H1 (cell line): Measurements from ENCODE around the gene TNRC6B. TPM values are rescaled to one million over a fixed set of nuclear protein-coding genes. Genes with fewer than 3 reads are reported as not detected.
A peak's percentile ranks its signal among the peaks of the same experiment; 100 is the strongest.

Source experiments
- CTCF ChIA-PET: fragments of 300-600 bp; sonication (Branson Sonifier 250); formaldehyde crosslinking; loops from one replicate; lab custom pipeline; 2021; ENCODE audit not compliant: partially characterized antibody; lab: Charles Lee
- POLR2A ChIA-PET: fragments of 300-600 bp; sonication (Branson Sonifier 250); formaldehyde crosslinking; loops from one replicate; lab custom pipeline; 2021; ENCODE audit warnings: inconsistent platforms; ENCODE audit not compliant: partially characterized antibody; lab: Charles Lee
- DNase-seq, 2 experiments: peaks; one replicate each; pipeline versions ENCODE4 v3.0.0 to v3.0.0-alpha.2; 2010 to 2022; ENCODE audit warnings: low spot score in 2 of 2, low read depth in 1 of 2, mixed read lengths in 1 of 2
- FAIRE-seq: peaks from 2 replicates; lab custom pipeline; 2011; peaks lifted over from hg19 to GRCh38; lab: Jason Lieb, UNC
- H2AFZ ChIP-seq: 2 replicates; pipeline ENCODE4 v1.8.1; 2012; ENCODE audit warnings: low read length, inconsistent platforms
- H2AK5ac ChIP-seq: 2 replicates; pipeline ENCODE4 v1.6.1; 2013; ENCODE audit warnings: low read depth, low read length
- H2BK120ac ChIP-seq: replicated peaks from 2 replicates; pipeline ENCODE3; 2013; ENCODE audit warnings: low read depth, low read length, inconsistent platforms
- H2BK12ac ChIP-seq: 2 replicates; pipeline ENCODE4 v1.6.1; 2013; ENCODE audit warnings: low read depth, low read length
- H2BK15ac ChIP-seq: 2 replicates; pipeline ENCODE4 v1.6.1; 2013; ENCODE audit warnings: low read length
- H2BK20ac ChIP-seq: 2 replicates; pipeline ENCODE4 v1.6.1; 2013; ENCODE audit warnings: low read length
- H2BK5ac ChIP-seq: 2 replicates; pipeline ENCODE4 v1.6.1; 2013; ENCODE audit warnings: low read depth, low read length
- H3K14ac ChIP-seq: 2 replicates; pipeline ENCODE4 v1.6.1; 2013; ENCODE audit warnings: inconsistent platforms; ENCODE audit not compliant: insufficient read length
- H3K18ac ChIP-seq: 2 replicates; pipeline ENCODE4 v1.6.1; 2013; ENCODE audit warnings: low read length; ENCODE audit errors: extremely low read depth
- H3K23ac ChIP-seq: 2 replicates; pipeline ENCODE4 v1.6.1; 2013; ENCODE audit warnings: inconsistent platforms; ENCODE audit not compliant: insufficient read length
- H3K23me2 ChIP-seq: 2 replicates; pipeline ENCODE4 v1.6.1; 2013; ENCODE audit warnings: low read depth, low read length
- H3K27ac ChIP-seq: 2 replicates; pipeline ENCODE4 v1.6.1; 2011; ENCODE audit warnings: low read depth, low read length, inconsistent platforms
- H3K27me3 ChIP-seq, 4 experiments: replicated peaks in 1 of 4; 1 replicate in 1 of 4; 2 replicates in 3 of 4; pipeline versions ENCODE4 v1.6.1 to v1.8.1; 2011 to 2013; ENCODE audit warnings: low read length in 3 of 4, mild to moderate bottlenecking in 3 of 4, inconsistent platforms in 2 of 4, mixed read lengths in 2 of 4, moderate library complexity in 1 of 4; ENCODE audit not compliant: control insufficient read depth in 3 of 4, insufficient read depth in 3 of 4; ENCODE audit errors: extremely low read depth in 1 of 4
- H3K36me3 ChIP-seq, 4 experiments: 2 replicates each; pipeline versions ENCODE4 v1.6.1 to v1.8.1; 2011 to 2013; ENCODE audit warnings: mild to moderate bottlenecking in 4 of 4, low read length in 3 of 4, moderate library complexity in 2 of 4, control low read depth in 1 of 4, inconsistent platforms in 1 of 4; ENCODE audit not compliant: insufficient read depth in 4 of 4, control insufficient read depth in 2 of 4
- H3K4ac ChIP-seq: replicated peaks from 2 replicates; pipeline ENCODE3; 2013; ENCODE audit warnings: low read length, low read depth, mixed read lengths, inconsistent platforms; ENCODE audit not compliant: insufficient read length
- H3K4me1 ChIP-seq, 4 experiments: replicated peaks in 1 of 4; 1 replicate in 1 of 4; 2 replicates in 3 of 4; pipeline versions ENCODE4 v1.6.1 to v1.8.1; 2011 to 2013; ENCODE audit warnings: low read length in 3 of 4, inconsistent platforms in 2 of 4, mixed read lengths in 1 of 4; ENCODE audit not compliant: insufficient read depth in 4 of 4, control insufficient read depth in 3 of 4
- H3K4me2 ChIP-seq, 2 experiments: 2 replicates each; pipeline versions ENCODE4 v1.6.1 to v1.8.1; 2011 to 2013; ENCODE audit warnings: low read depth in 2 of 2, low read length in 2 of 2, control low read depth in 1 of 2, inconsistent platforms in 1 of 2, mild to moderate bottlenecking in 1 of 2; ENCODE audit not compliant: insufficient read depth in 1 of 2
- H3K4me3 ChIP-seq, 4 experiments: fragments of 200-600, 300-600 bp in 1 of 4; sonication (generic), shearing (Covaris generic), sonication (Bioruptor Twin) in 1 of 4; 2 replicates each; pipeline versions ENCODE4 v1.5.1 to v1.8.1; 2011 to 2016; ENCODE audit warnings: low read length in 4 of 4, low read depth in 3 of 4, control low read depth in 2 of 4, inconsistent platforms in 2 of 4, mild to moderate bottlenecking in 2 of 4, mixed read lengths in 1 of 4, moderate library complexity in 1 of 4; ENCODE audit not compliant: insufficient read depth in 2 of 4; ENCODE audit errors: extremely low read depth in 1 of 4
- H3K56ac ChIP-seq: replicated peaks from 2 replicates; pipeline ENCODE3; 2013; ENCODE audit warnings: low read depth, mild to moderate bottlenecking, mixed read lengths, low read length, inconsistent platforms; ENCODE audit not compliant: insufficient read length
- H3K79me1 ChIP-seq: 2 replicates; pipeline ENCODE4 v1.6.1; 2013; ENCODE audit warnings: low read depth, low read length, control low read depth
- H3K79me2 ChIP-seq, 2 experiments: 2 replicates each; pipeline versions ENCODE4 v1.6.1 to v1.8.1; 2012 to 2013; ENCODE audit warnings: low read length in 2 of 2, mild to moderate bottlenecking in 2 of 2, inconsistent platforms in 1 of 2; ENCODE audit not compliant: insufficient read depth in 2 of 2, control insufficient read depth in 1 of 2
- H3K9ac ChIP-seq, 4 experiments: replicated peaks in 1 of 4; 1 replicate in 1 of 4; 2 replicates in 3 of 4; pipeline versions ENCODE4 v1.6.1 to v1.8.1; 2011 to 2013; ENCODE audit warnings: low read depth in 3 of 4, low read length in 3 of 4, control low read depth in 2 of 4, mild to moderate bottlenecking in 2 of 4, moderate library complexity in 2 of 4, inconsistent platforms in 1 of 4; ENCODE audit errors: extremely low read depth in 1 of 4
- H3K9me3 ChIP-seq, 2 experiments: 2 replicates each; pipeline versions ENCODE4 v1.6.1 to v1.8.1; 2012 to 2013; ENCODE audit warnings: mild to moderate bottlenecking in 2 of 2, moderate library complexity in 2 of 2, control low read depth in 1 of 2, inconsistent platforms in 1 of 2, low read depth in 1 of 2, low read length in 1 of 2, mixed read lengths in 1 of 2; ENCODE audit not compliant: insufficient read depth in 2 of 2
- H4K20me1 ChIP-seq, 2 experiments: replicated peaks in 1 of 2; 2 replicates each; pipeline versions ENCODE3 to v1.8.1; 2011 to 2013; ENCODE audit warnings: inconsistent platforms in 2 of 2, low read length in 2 of 2, mild to moderate bottlenecking in 1 of 2; ENCODE audit not compliant: insufficient read depth in 2 of 2, control insufficient read depth in 1 of 2
- H4K5ac ChIP-seq: 2 replicates; pipeline ENCODE4 v1.6.1; 2013; ENCODE audit warnings: low read length, low read depth, mixed read lengths, inconsistent platforms; ENCODE audit not compliant: insufficient read length
- H4K8ac ChIP-seq: 2 replicates; pipeline ENCODE4 v1.8.0; 2013; ENCODE audit warnings: mild to moderate bottlenecking, moderate library complexity, low read length, inconsistent platforms; ENCODE audit not compliant: insufficient read depth; ENCODE audit errors: extremely low read depth
- H4K91ac ChIP-seq: replicated peaks from 2 replicates; pipeline ENCODE3; 2013; ENCODE audit warnings: low read length, mixed read lengths, inconsistent platforms; ENCODE audit not compliant: insufficient read length
- ASH2L ChIP-seq: fragments of 200-600, 300-600 bp; sonication (generic); IDR thresholded peaks from one replicate; pipeline ENCODE4 v1.7.1; 2017; ENCODE audit warnings: low read length
- CEBPB ChIP-seq: IDR thresholded peaks from 2 replicates; pipeline ENCODE4 v1.6.1; 2012; ENCODE audit warnings: low read depth, low read length
- CREB1 ChIP-seq: IDR thresholded peaks from 2 replicates; pipeline ENCODE4 v1.6.1; 2012; ENCODE audit warnings: inconsistent platforms
- CTBP2 ChIP-seq: IDR thresholded peaks from 2 replicates; pipeline ENCODE4 v1.7.0; 2011; ENCODE audit warnings: borderline replicate concordance, mild to moderate bottlenecking, moderate library complexity, mixed read lengths, low read length; ENCODE audit not compliant: insufficient read depth, insufficient read length
- E2F6 ChIP-seq: IDR thresholded peaks from 2 replicates; pipeline ENCODE4 v1.6.1; 2012; ENCODE audit warnings: inconsistent platforms
- EP300 ChIP-seq, 2 experiments: IDR thresholded peaks; 1 replicate in 1 of 2; 2 replicates in 1 of 2; pipeline ENCODE4 v1.6.1; 2011 to 2012; ENCODE audit warnings: low read depth in 2 of 2, low read length in 2 of 2, mild to moderate bottlenecking in 2 of 2, borderline replicate concordance in 1 of 2, inconsistent platforms in 1 of 2, moderate library complexity in 1 of 2
- KDM1A ChIP-seq: fragments of 200-600, 300-600 bp; sonication (generic); IDR thresholded peaks from 2 replicates; pipeline ENCODE4 v1.7.1; 2016; ENCODE audit warnings: mild to moderate bottlenecking, low read length, borderline replicate concordance
- POU5F1 ChIP-seq: IDR thresholded peaks from 2 replicates; pipeline ENCODE4 v1.6.1; 2011; ENCODE audit warnings: low read depth, mild to moderate bottlenecking, low read length, moderate library complexity
- TEAD4 ChIP-seq: IDR thresholded peaks from 2 replicates; pipeline ENCODE4 v1.6.1; 2012; ENCODE audit warnings: low read depth, low read length, inconsistent platforms, mixed read lengths
- YY1 ChIP-seq: IDR thresholded peaks from 2 replicates; pipeline ENCODE4 v1.6.1; 2011; ENCODE audit warnings: low read depth, mild to moderate bottlenecking, low read length
- WGBS, 2 experiments: shearing (Covaris generic) in 1 of 2; methylation state at CpG; one replicate each; pipeline versions ENCODE4 v1.1.6 to v1.1.7; 2013 to 2015; ENCODE audit warnings: low lambda C conversion rate in 2 of 2, mixed read lengths in 2 of 2, inconsistent platforms in 1 of 2, low coverage in 1 of 2, missing lambda C conversion rate in 1 of 2; ENCODE audit not compliant: insufficient replicate concordance in 2 of 2, insufficient coverage in 1 of 2, insufficient read length in 1 of 2; ENCODE audit errors: extremely low coverage in 1 of 2, missing lambda C conversion rate in 1 of 2; 5-methylcytosine and 5-hydroxymethylcytosine counted together
- polyA plus RNA-seq, 7 experiments: library from polyadenylated mRNA; depleted of rRNA in 3 of 7; stranded (reverse) in 5 of 7; unstranded in 2 of 7; fragments of >200 nt in 5 of 7; fragments of 200-250 nt in 2 of 7; gene quantifications; 1 replicate in 5 of 7; 2 replicates in 1 of 7; 4 replicates in 1 of 7; pipeline versions ENCODE4 v1.2.1 to v1.2.3, GENCODE V29; 2011 to 2013; ENCODE audit warnings: missing spikeins in 2 of 7, mixed read lengths in 2 of 7
- total RNA-seq: library from RNA; stranded (reverse); fragmentation: NEBNext Ultra II Directional; extraction: Animal tissue kit (Norgen Biotek cat#: 25700); gene quantifications from 2 replicates; pipeline ENCODE4 v1.2.1, GENCODE V29; 2021
- TF ChIP-seq, protein P1 (sequence below): IDR thresholded peaks from 2 replicates; pipeline ENCODE4 v1.6.1; 2012; ENCODE audit warnings: inconsistent platforms
- TF ChIP-seq, protein P2 (sequence below): IDR thresholded peaks from 2 replicates; pipeline ENCODE4 v1.6.1; 2011; ENCODE audit warnings: low read depth, mild to moderate bottlenecking, low read length; ENCODE audit not compliant: insufficient read depth

The TNRC6B gene
- total and polyA plus RNA-seq, 2 of the 8 experiments (the other 6 are each of a cell fraction or from before 2014, with no cell fraction given) = 12.5 to 48.9 TPM

GRCh38 chr22:40212121-40212520 is 34.4 kb downstream of the TNRC6B start:
- no peak overlapping the region for H3K56ac ChIP-seq
- no peak overlapping the region for H3K4me2 ChIP-seq
- no peak overlapping the region for H3K14ac ChIP-seq
- no peak overlapping the region for H2BK20ac ChIP-seq
- H3K4me1 ChIP-seq = peaks cover 18 to 38% (median 34%) of the 10 kb centered on the region in 4 experiments
- H2BK5ac ChIP-seq = no peak overlapping the region; the same call in 1 of the 2 replicates
- H3K9ac ChIP-seq = no peak overlapping the region
- no peaks in the 10 kb centered on the region for H3K23me2 ChIP-seq
- H3K27me3 ChIP-seq = no peaks in the 10 kb centered on the region
- ChIA-PET CTCF (interaction anchor here (1.0 kb wide), 1 partner anchor 18 kb away, joined by 5 read pairs; no protein-coding TSS in a partner anchor), POLR2A (interaction anchor here (0.9 to 6.9 kb wide), 4 partner anchors 8 to 18 kb away, joined by 3 to 33 read pairs (median 4); no protein-coding TSS in a partner anchor)
- peaks cover 21 to 87% of the 10 kb centered on the region in 2 experiments for H3K79me2 ChIP-seq
- peak overlapping the region; percentile 62; the same call in 1 of the 2 replicates for H3K18ac ChIP-seq
- 0 out of 2 replicates have a peak overlapping the region, but pooled peaks have one; percentile 43 for H2AK5ac ChIP-seq
- H4K91ac ChIP-seq = no peak overlapping the region
- H3K9me3 ChIP-seq = no peaks in the 10 kb centered on the region
- no peaks in the 10 kb centered on the region for H3K36me3 ChIP-seq
- no peak overlapping the region for H4K5ac ChIP-seq
- peaks cover 10 to 13% of the 10 kb centered on the region in 2 experiments for H4K20me1 ChIP-seq
- H2AFZ ChIP-seq = no peak overlapping the region
- H2BK12ac ChIP-seq = no peak overlapping the region
- FAIRE-seq = no peak
- WGBS, 2 experiments = 85% methylated on average over 2 of the region's 2 CpGs; no CpG with 5 or more reads in 1 of the 2 experiments
- H3K4ac ChIP-seq = peak overlapping the region; percentile 59
- no peak for DNase-seq
- no peak overlapping the region for H3K23ac ChIP-seq
- H2BK120ac ChIP-seq = no peak overlapping the region
- H2BK15ac ChIP-seq = no peak overlapping the region
- no peak overlapping the region for H3K27ac ChIP-seq
- H4K8ac ChIP-seq = no peak overlapping the region
- no peak overlapping the region for H3K4me3 ChIP-seq
- peaks cover 12% of the 10 kb centered on the region; the same call in 1 of the 2 replicates for H3K79me1 ChIP-seq
- TF ChIP-seq POU5F1 = no peak
- no peak for TF ChIP-seq CEBPB
- no peak for TF ChIP-seq ASH2L
- TF ChIP-seq, protein P1, sequence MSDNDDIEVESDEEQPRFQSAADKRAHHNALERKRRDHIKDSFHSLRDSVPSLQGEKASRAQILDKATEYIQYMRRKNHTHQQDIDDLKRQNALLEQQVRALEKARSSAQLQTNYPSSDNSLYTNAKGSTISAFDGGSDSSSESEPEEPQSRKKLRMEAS = no peak
- TF ChIP-seq, protein P2, sequence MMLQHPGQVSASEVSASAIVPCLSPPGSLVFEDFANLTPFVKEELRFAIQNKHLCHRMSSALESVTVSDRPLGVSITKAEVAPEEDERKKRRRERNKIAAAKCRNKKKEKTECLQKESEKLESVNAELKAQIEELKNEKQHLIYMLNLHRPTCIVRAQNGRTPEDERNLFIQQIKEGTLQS = no peak
- TF ChIP-seq TEAD4 = no peak
- no peak for TF ChIP-seq EP300 (IDR thresholded peaks at IDR 0.05; ENCODE audit: borderline replicate concordance in 1 of 2, low read depth in 2 of 2, low read length in 2 of 2)
- no peak for TF ChIP-seq E2F6
- TF ChIP-seq KDM1A = no peak
- TF ChIP-seq CREB1 = no peak
- no peak for TF ChIP-seq YY1
- TF ChIP-seq CTBP2 = no peak
